HEK293 (cell line): Measurements from ENCODE around the gene KPNA5.

Experiments used
- CTCF ChIA-PET: fragments of 350-600 bp; formaldehyde crosslinking; extraction: SDS; loops from one replicate; lab custom pipeline; 2021; ENCODE audit warnings: antibody characterized with exemption; lab: Yijun Ruan, JAX
- POLR2A ChIA-PET: fragments of 300-600 bp; formaldehyde crosslinking; extraction: SDS; loops from one replicate; lab custom pipeline; 2020; ENCODE audit warnings: antibody characterized with exemption, inconsistent platforms; lab: Yijun Ruan, JAX
- H3K27ac ChIP-seq: fragments of 200-500 bp; sonication (Bioruptor generic); 2 replicates; pipeline ENCODE4 v1.5.1; 2014; ENCODE audit warnings: low read depth, low read length, control low read depth, inconsistent platforms; ENCODE audit errors: extremely low read depth
- H3K36me3 ChIP-seq, 2 experiments: fragments of 200-500 bp in 1 of 2; sonication (Bioruptor generic) in 1 of 2; 1 replicate in 1 of 2; 2 replicates in 1 of 2; pipeline ENCODE4 v1.5.1; 2014 to 2017; ENCODE audit warnings: inconsistent platforms in 2 of 2, low read length in 2 of 2; ENCODE audit not compliant: control insufficient read depth in 2 of 2, insufficient read depth in 1 of 2
- H3K4me1 ChIP-seq: fragments of 200-500 bp; sonication (Bioruptor generic); 2 replicates; pipeline ENCODE4 v1.5.1; 2014; ENCODE audit warnings: mild to moderate bottlenecking, low read length, inconsistent platforms; ENCODE audit not compliant: control insufficient read depth, insufficient read depth
- H3K4me3 ChIP-seq: 2 replicates; pipeline ENCODE4 v1.5.1; 2011; ENCODE audit warnings: low read depth, mild to moderate bottlenecking, control low read depth, low read length, moderate library complexity
- H3K9me3 ChIP-seq: fragments of 200-500 bp; sonication (Bioruptor generic); 2 replicates; pipeline ENCODE4 v1.5.1; 2014; ENCODE audit warnings: low read depth, low read length, inconsistent platforms; ENCODE audit not compliant: control insufficient read depth, insufficient read depth
- BCL11B ChIP-seq: fragments of 450-650 bp; formaldehyde crosslinking; IDR thresholded peaks from 2 replicates; pipeline ENCODE4 v1.5.1; 2016; ENCODE audit warnings: low read depth, missing biosample characterization, missing genetic modification characterization
- OSR2 ChIP-seq: fragments of 450-650 bp; formaldehyde crosslinking; IDR thresholded peaks from 2 replicates; pipeline ENCODE4 v1.5.1; 2016; ENCODE audit warnings: missing biosample characterization, missing genetic modification characterization
- REPIN1 ChIP-seq: fragments of 450-650 bp; formaldehyde crosslinking; IDR thresholded peaks from 2 replicates; pipeline ENCODE4 v1.5.1; 2017; ENCODE audit warnings: missing biosample characterization, missing genetic modification characterization, low read depth
- SALL2 ChIP-seq: fragments of 450-650 bp; formaldehyde crosslinking; IDR thresholded peaks from 2 replicates; pipeline ENCODE4 v1.5.0; 2017; ENCODE audit warnings: missing biosample characterization, mild to moderate bottlenecking, missing genetic modification characterization, borderline replicate concordance
- SP3 ChIP-seq: fragments of 450-650 bp; formaldehyde crosslinking; IDR thresholded peaks from 2 replicates; pipeline ENCODE4 v1.5.1; 2016; ENCODE audit warnings: missing biosample characterization, missing genetic modification characterization
- ZBTB17 ChIP-seq: fragments of 450-650 bp; formaldehyde crosslinking; IDR thresholded peaks from 2 replicates; pipeline ENCODE4 v1.5.1; 2016; ENCODE audit warnings: missing biosample characterization, missing genetic modification characterization
- ZFHX2 ChIP-seq: fragments of 450-650 bp; formaldehyde crosslinking; conservative IDR thresholded peaks from 2 replicates; pipeline ENCODE4 v1.5.1; 2016; ENCODE audit warnings: missing biosample characterization, missing genetic modification characterization
- ZFP37 ChIP-seq: fragments of 450-650 bp; formaldehyde crosslinking; IDR thresholded peaks from 2 replicates; pipeline ENCODE4 v1.5.1; 2016; ENCODE audit warnings: missing biosample characterization, missing genetic modification characterization
- ZFP69B ChIP-seq: fragments of 450-650 bp; formaldehyde crosslinking; IDR thresholded peaks from 2 replicates; pipeline ENCODE4 v1.5.1; 2016; ENCODE audit warnings: missing biosample characterization, missing genetic modification characterization
- ZNF2 ChIP-seq: fragments of 450-650 bp; formaldehyde crosslinking; IDR thresholded peaks from 2 replicates; pipeline ENCODE4 v1.5.1; 2016; ENCODE audit warnings: missing biosample characterization, missing genetic modification characterization
- ZNF23 ChIP-seq: fragments of 450-650 bp; formaldehyde crosslinking; IDR thresholded peaks from 2 replicates; pipeline ENCODE4 v1.5.1; 2016; ENCODE audit warnings: missing biosample characterization, missing genetic modification characterization, borderline replicate concordance
- ZNF350 ChIP-seq: fragments of 450-650 bp; formaldehyde crosslinking; IDR thresholded peaks from 2 replicates; pipeline ENCODE4 v1.5.0; 2017; ENCODE audit warnings: missing biosample characterization, mild to moderate bottlenecking, missing genetic modification characterization
- ZNF354C ChIP-seq: fragments of 450-650 bp; formaldehyde crosslinking; IDR thresholded peaks from 2 replicates; pipeline ENCODE4 v1.5.1; 2016; ENCODE audit warnings: missing biosample characterization, missing genetic modification characterization, low read depth, borderline replicate concordance
- ZNF394 ChIP-seq: fragments of 450-650 bp; formaldehyde crosslinking; IDR thresholded peaks from 2 replicates; pipeline ENCODE4 v1.5.1; 2016; ENCODE audit warnings: missing biosample characterization, missing genetic modification characterization, mild to moderate bottlenecking, moderate library complexity, borderline replicate concordance
- ZNF48 ChIP-seq: fragments of 450-650 bp; formaldehyde crosslinking; IDR thresholded peaks from 2 replicates; pipeline ENCODE4 v1.5.1; 2016; ENCODE audit warnings: missing biosample characterization, missing genetic modification characterization
- ZNF514 ChIP-seq: fragments of 450-650 bp; formaldehyde crosslinking; IDR thresholded peaks from 2 replicates; pipeline ENCODE4 v1.5.1; 2016; ENCODE audit warnings: missing biosample characterization, missing genetic modification characterization
- ZNF548 ChIP-seq: fragments of 450-650 bp; formaldehyde crosslinking; IDR thresholded peaks from 2 replicates; pipeline ENCODE4 v1.5.1; 2016; ENCODE audit warnings: missing biosample characterization, missing genetic modification characterization
- ZNF549 ChIP-seq: fragments of 450-650 bp; IDR thresholded peaks from 2 replicates; pipeline ENCODE4 v1.5.1; 2018; ENCODE audit warnings: missing biosample characterization, missing genetic modification characterization, mild to moderate bottlenecking, inconsistent platforms, moderate library complexity
- ZNF558 ChIP-seq: fragments of 450-650 bp; formaldehyde crosslinking; IDR thresholded peaks from 2 replicates; pipeline ENCODE4 v1.5.1; 2016; ENCODE audit warnings: missing biosample characterization, missing genetic modification characterization
- ZNF561 ChIP-seq: fragments of 450-650 bp; IDR thresholded peaks from 2 replicates; pipeline ENCODE4 v1.5.1; 2018; ENCODE audit warnings: missing biosample characterization, missing genetic modification characterization, borderline replicate concordance
- ZNF626 ChIP-seq: fragments of 450-650 bp; sonication (Bioruptor Pico); formaldehyde crosslinking; IDR thresholded peaks from 2 replicates; pipeline ENCODE4 v1.5.1; 2018; ENCODE audit warnings: missing biosample characterization, missing genetic modification characterization, inconsistent platforms
- ZNF629 ChIP-seq: fragments of 450-650 bp; formaldehyde crosslinking; IDR thresholded peaks from 2 replicates; pipeline ENCODE4 v1.5.1; 2017; ENCODE audit warnings: missing biosample characterization, missing genetic modification characterization
- ZNF776 ChIP-seq: fragments of 450-650 bp; formaldehyde crosslinking; IDR thresholded peaks from 2 replicates; pipeline ENCODE4 v1.5.0; 2017; ENCODE audit warnings: missing biosample characterization, missing genetic modification characterization, borderline replicate concordance
- ZNF830 ChIP-seq: fragments of 450-650 bp; IDR thresholded peaks from 2 replicates; pipeline ENCODE4 v1.5.0; 2018; ENCODE audit warnings: missing biosample characterization, missing genetic modification characterization, low read depth, mild to moderate bottlenecking, moderate library complexity
- ZNF843 ChIP-seq: fragments of 450-650 bp; formaldehyde crosslinking; IDR thresholded peaks from 2 replicates; pipeline ENCODE4 v1.5.1; 2016; ENCODE audit warnings: missing biosample characterization, missing genetic modification characterization
- TF ChIP-seq, protein P1 (sequence below): fragments of 450-650 bp; formaldehyde crosslinking; IDR thresholded peaks from 2 replicates; pipeline ENCODE4 v1.5.1; 2017; ENCODE audit warnings: missing biosample characterization, missing genetic modification characterization
- TF ChIP-seq, protein P2 (sequence below): fragments of 450-650 bp; formaldehyde crosslinking; IDR thresholded peaks from 2 replicates; pipeline ENCODE4 v1.5.1; 2016; ENCODE audit warnings: missing biosample characterization, missing genetic modification characterization
- TF ChIP-seq, protein P3 (sequence below): fragments of 450-650 bp; formaldehyde crosslinking; IDR thresholded peaks from 2 replicates; pipeline ENCODE4 v1.5.1; 2017; ENCODE audit warnings: missing biosample characterization, missing genetic modification characterization
- TF ChIP-seq, protein P4 (sequence below): fragments of 450-650 bp; formaldehyde crosslinking; IDR thresholded peaks from 2 replicates; pipeline ENCODE4 v1.5.1; 2016; ENCODE audit warnings: missing biosample characterization, missing genetic modification characterization
- TF ChIP-seq, protein P5 (sequence below): fragments of 450-650 bp; formaldehyde crosslinking; IDR thresholded peaks from 2 replicates; pipeline ENCODE4 v1.5.1; 2016; ENCODE audit warnings: missing biosample characterization, missing genetic modification characterization

The KPNA5 gene

DNA sequence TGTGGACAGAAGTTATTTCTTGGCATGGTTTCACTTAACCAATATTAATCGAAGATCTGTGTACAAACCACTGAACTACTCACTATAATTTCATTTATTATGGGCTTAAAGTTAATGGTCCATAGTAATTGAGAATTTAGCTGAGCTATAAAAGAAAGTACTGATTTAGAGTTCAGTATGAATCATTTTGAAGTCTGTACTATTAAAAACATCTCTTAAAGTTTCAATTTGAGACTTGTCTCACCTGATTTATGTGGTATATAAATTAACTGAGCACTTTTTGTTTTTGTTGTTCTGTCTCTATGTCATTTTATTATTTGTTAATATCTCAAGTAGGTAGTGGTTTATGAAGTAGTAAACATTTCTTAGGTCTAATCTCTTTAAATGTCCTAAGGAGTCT lies 24.9 kb downstream of the KPNA5 start:
- CTCF ChIA-PET = interaction anchor here (0.7 kb wide), 1 partner anchor 170 kb away, joined by 3 read pairs; no protein-coding TSS in a partner anchor
- POLR2A ChIA-PET = no interaction called here
- Histone ChIP-seq H3K9me3 (no peaks in the 10 kb centered on the region), H3K4me1 (no peaks in the 10 kb centered on the region), H3K4me3 (no peak overlapping the region), H3K36me3 (peaks cover 55 to 61% of the 10 kb centered on the region in 2 experiments), H3K27ac (no peak overlapping the region)
- no peak for TF ChIP-seq SALL2 (tag by site-specific recombination)
- TF ChIP-seq ZNF48 (tag by site-specific recombination) = no peak
- TF ChIP-seq BCL11B (tag by site-specific recombination) = 0 out of 2 replicates have a peak, but pooled peaks have one; percentile 40
- no peak for TF ChIP-seq ZNF561 (tag by site-specific recombination)
- peak; percentile 17; the same call in 1 of the 2 replicates for TF ChIP-seq OSR2 (tag by site-specific recombination)
- TF ChIP-seq ZNF843 (tag by site-specific recombination) = peak; percentile 61; the same call in 1 of the 2 replicates
- TF ChIP-seq, protein P1, sequence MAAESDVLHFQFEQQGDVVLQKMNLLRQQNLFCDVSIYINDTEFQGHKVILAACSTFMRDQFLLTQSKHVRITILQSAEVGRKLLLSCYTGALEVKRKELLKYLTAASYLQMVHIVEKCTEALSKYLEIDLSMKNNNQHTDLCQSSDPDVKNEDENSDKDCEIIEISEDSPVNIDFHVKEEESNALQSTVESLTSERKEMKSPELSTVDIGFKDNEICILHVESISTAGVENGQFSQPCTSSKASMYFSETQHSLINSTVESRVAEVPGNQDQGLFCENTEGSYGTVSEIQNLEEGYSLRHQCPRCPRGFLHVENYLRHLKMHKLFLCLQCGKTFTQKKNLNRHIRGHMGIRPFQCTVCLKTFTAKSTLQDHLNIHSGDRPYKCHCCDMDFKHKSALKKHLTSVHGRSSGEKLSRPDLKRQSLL (tag by site-specific recombination) = peak; percentile 70
- TF ChIP-seq ZNF629 = no peak
- TF ChIP-seq ZNF2 (tag by site-specific recombination) = no peak
- no peak for TF ChIP-seq ZNF830 (tag by site-specific recombination)
- TF ChIP-seq, protein P2, sequence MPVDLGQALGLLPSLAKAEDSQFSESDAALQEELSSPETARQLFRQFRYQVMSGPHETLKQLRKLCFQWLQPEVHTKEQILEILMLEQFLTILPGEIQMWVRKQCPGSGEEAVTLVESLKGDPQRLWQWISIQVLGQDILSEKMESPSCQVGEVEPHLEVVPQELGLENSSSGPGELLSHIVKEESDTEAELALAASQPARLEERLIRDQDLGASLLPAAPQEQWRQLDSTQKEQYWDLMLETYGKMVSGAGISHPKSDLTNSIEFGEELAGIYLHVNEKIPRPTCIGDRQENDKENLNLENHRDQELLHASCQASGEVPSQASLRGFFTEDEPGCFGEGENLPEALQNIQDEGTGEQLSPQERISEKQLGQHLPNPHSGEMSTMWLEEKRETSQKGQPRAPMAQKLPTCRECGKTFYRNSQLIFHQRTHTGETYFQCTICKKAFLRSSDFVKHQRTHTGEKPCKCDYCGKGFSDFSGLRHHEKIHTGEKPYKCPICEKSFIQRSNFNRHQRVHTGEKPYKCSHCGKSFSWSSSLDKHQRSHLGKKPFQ = no peak
- TF ChIP-seq ZNF23 (tag by site-specific recombination) = no peak
- TF ChIP-seq, protein P3, sequence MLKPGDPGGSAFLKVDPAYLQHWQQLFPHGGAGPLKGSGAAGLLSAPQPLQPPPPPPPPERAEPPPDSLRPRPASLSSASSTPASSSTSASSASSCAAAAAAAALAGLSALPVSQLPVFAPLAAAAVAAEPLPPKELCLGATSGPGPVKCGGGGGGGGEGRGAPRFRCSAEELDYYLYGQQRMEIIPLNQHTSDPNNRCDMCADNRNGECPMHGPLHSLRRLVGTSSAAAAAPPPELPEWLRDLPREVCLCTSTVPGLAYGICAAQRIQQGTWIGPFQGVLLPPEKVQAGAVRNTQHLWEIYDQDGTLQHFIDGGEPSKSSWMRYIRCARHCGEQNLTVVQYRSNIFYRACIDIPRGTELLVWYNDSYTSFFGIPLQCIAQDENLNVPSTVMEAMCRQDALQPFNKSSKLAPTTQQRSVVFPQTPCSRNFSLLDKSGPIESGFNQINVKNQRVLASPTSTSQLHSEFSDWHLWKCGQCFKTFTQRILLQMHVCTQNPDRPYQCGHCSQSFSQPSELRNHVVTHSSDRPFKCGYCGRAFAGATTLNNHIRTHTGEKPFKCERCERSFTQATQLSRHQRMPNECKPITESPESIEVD (tag by site-specific recombination) = peak; percentile 64

DNA sequence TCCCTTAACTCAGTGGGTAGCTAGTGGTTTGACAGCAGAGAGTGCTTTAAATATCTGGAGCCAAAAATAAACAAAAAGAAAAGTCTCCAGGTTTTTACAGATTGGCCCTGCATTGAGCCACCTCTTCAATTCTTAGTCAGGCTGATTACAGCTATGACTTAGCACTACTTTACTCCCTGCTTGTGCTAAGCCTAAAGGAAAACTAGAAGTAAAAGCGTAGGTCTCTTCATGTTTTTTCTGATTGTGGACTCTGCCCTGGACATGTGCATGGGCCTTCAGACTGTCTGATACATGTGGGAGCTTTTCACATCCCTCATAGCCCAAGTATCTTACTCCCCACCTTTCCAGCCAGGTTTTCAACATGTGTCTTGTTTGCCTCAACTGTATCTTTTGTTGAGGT lies 33.3 kb downstream of the KPNA5 start:
- Histone ChIP-seq H3K9me3 (no peaks in the 10 kb centered on the region), H3K27ac (no peak overlapping the region), H3K4me1 (no peaks in the 10 kb centered on the region), H3K4me3 (no peak overlapping the region), H3K36me3 (peaks cover 47 to 66% of the 10 kb centered on the region in 2 experiments)
- POLR2A ChIA-PET = no interaction called here
- CTCF ChIA-PET = interaction anchor here (0.5 to 1.1 kb wide), 3 partner anchors 13 to 702 kb away, joined by 3 to 4 read pairs (median 3); no protein-coding TSS in a partner anchor
- TF ChIP-seq ZNF558 = no peak
- no peak for TF ChIP-seq REPIN1 (tag by site-specific recombination)
- TF ChIP-seq ZNF514 (tag by site-specific recombination) = no peak
- TF ChIP-seq ZFHX2 (tag by site-specific recombination) = no peak
- TF ChIP-seq SP3 = no peak
- TF ChIP-seq ZNF548 (tag by site-specific recombination) = no peak
- no peak for TF ChIP-seq ZNF394 (tag by site-specific recombination)
- TF ChIP-seq ZNF626 (tag by site-specific recombination) = no peak
- TF ChIP-seq ZNF776 (tag by site-specific recombination) = no peak
- TF ChIP-seq ZNF354C = no peak
- TF ChIP-seq ZNF350 (tag by site-specific recombination) = no peak
- TF ChIP-seq, protein P4, sequence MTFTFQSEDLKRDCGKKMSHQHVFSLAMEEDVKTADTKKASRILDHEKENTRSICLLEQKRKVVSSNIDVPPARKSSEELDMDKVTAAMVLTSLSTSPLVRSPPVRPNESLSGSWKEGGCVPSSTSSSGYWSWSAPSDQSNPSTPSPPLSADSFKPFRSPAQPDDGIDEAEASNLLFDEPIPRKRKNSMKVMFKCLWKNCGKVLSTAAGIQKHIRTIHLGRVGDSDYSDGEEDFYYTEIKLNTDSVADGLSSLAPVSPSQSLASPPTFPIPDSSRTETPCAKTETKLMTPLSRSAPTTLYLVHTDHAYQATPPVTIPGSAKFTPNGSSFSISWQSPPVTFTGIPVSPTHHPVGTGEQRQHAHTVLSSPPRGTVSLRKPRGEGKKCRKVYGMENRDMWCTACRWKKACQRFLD (tag by site-specific recombination) = no peak
- no peak for TF ChIP-seq ZFP37
- TF ChIP-seq ZBTB17 (tag by site-specific recombination) = no peak
- TF ChIP-seq OSR2 (tag by site-specific recombination) = no peak
- TF ChIP-seq ZFP69B (tag by site-specific recombination) = no peak
- TF ChIP-seq ZNF549 = no peak
- TF ChIP-seq, protein P5, sequence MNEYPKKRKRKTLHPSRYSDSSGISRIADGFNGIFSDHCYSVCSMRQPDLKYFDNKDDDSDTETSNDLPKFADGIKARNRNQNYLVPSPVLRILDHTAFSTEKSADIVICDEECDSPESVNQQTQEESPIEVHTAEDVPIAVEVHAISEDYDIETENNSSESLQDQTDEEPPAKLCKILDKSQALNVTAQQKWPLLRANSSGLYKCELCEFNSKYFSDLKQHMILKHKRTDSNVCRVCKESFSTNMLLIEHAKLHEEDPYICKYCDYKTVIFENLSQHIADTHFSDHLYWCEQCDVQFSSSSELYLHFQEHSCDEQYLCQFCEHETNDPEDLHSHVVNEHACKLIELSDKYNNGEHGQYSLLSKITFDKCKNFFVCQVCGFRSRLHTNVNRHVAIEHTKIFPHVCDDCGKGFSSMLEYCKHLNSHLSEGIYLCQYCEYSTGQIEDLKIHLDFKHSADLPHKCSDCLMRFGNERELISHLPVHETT = no peak
